Kidney epithelial cell (primary cell): ENCODE data around the gene YPEL2. TPM values are rescaled to one million over a fixed set of nuclear protein-coding genes. Genes with fewer than 3 reads are reported as not detected.

Experiments used
- DNase-seq: peaks from one replicate; pipeline ENCODE4 v3.0.0-alpha.2; 2010; ENCODE audit warnings: low read depth
- H3K27me3 ChIP-seq: 2 replicates; pipeline ENCODE4 v1.6.0; 2011; ENCODE audit warnings: low read length; ENCODE audit not compliant: control insufficient read depth, insufficient read depth
- H3K36me3 ChIP-seq: 2 replicates; pipeline ENCODE4 v1.5.1; 2011; ENCODE audit warnings: low read length; ENCODE audit not compliant: control insufficient read depth, insufficient read depth
- H3K4me3 ChIP-seq: 2 replicates; pipeline ENCODE4 v1.5.1; 2011; ENCODE audit warnings: low read depth, mild to moderate bottlenecking, control low read depth, low read length
- total RNA-seq: library from RNA; depleted of rRNA; stranded (reverse); fragments of >200 nt; gene quantifications from 2 replicates; pipeline ENCODE4 v1.2.3, GENCODE V29; 2015
- TF ChIP-seq, protein P1 (sequence below): IDR thresholded peaks from 2 replicates; pipeline ENCODE4 v1.5.1; 2011; ENCODE audit warnings: mild to moderate bottlenecking, moderate library complexity, low read length, control low read depth, inconsistent platforms; ENCODE audit not compliant: insufficient read depth, poor library complexity, severe bottlenecking

YPEL2 gene
- total RNA-seq, 1 donor from 2014 or later: 16.8 TPM

DNA sequence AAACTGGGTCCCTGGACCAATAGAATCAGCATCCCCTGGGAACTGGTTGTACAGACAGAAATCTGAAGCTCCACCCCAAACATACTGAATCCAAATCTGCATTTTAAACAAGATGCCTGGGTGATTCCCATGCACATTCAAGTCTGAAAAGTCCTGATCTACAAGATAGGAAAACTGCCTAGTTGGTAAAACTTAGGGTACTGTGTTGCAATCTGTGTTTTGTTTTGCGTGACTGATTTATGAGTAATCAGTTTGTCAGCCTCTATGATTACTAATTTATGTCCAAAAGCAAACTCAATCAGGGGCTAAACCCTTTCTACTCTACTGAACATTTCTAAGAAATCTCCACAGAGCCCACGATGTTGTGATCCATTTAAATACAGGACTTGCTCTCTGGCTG is 103.8 kb downstream of the YPEL2 start:
- DNase-seq: peak; percentile 65
- H3K36me3 ChIP-seq: no peaks in the 10 kb centered on the region
- H3K27me3 ChIP-seq: no peaks in the 10 kb centered on the region
- H3K4me3 ChIP-seq: no peak overlapping the region
- TF ChIP-seq, protein P1, sequence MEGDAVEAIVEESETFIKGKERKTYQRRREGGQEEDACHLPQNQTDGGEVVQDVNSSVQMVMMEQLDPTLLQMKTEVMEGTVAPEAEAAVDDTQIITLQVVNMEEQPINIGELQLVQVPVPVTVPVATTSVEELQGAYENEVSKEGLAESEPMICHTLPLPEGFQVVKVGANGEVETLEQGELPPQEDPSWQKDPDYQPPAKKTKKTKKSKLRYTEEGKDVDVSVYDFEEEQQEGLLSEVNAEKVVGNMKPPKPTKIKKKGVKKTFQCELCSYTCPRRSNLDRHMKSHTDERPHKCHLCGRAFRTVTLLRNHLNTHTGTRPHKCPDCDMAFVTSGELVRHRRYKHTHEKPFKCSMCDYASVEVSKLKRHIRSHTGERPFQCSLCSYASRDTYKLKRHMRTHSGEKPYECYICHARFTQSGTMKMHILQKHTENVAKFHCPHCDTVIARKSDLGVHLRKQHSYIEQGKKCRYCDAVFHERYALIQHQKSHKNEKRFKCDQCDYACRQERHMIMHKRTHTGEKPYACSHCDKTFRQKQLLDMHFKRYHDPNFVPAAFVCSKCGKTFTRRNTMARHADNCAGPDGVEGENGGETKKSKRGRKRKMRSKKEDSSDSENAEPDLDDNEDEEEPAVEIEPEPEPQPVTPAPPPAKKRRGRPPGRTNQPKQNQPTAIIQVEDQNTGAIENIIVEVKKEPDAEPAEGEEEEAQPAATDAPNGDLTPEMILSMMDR: no peak

DNA sequence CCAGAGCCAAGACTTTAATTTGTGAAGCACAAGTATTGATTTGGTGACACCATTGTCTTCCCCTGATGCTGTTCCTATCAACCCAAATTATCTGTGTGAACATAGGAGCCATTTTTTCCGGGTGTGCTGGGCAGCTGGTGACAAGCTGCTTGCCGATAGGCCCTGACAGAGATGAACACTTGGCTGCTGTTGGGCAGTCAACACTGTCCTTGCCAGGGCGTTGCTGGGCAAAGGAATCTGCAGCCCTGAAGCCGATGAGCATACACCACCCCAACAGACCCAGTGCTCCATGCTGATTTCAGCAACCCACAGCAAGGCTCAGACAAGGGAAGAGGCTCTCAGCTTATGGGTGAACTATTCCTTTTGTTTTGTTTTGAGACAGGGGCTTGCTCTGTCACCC is 105.4 kb downstream of the YPEL2 start:
- TF ChIP-seq, protein P1: no peak
- no peak for DNase-seq
- no peaks in the 10 kb centered on the region for H3K27me3 ChIP-seq
- no peak overlapping the region for H3K4me3 ChIP-seq
- H3K36me3 ChIP-seq: no peaks in the 10 kb centered on the region

DNA sequence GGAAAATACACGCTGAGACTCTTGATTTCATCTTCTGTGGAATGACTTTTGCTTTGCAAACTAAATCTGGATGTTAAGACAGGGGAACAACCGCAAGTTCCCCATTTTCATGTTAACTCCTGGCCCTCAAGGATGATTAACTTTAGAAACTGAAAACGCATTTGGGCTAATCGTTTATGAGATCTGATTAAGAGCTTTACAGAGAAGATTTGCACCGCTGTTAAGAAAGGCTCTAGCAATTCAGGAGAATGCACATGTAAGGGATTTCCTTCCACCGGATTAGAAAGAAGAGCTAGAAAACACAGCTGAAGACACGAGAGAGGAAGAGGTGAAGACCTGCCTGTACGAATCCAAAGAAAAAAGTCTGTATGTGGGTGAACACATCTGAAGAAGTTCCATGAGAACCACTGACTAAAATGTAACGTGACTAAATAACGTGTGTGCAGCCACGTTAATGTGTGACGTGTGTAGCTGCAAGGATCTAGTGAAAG is 106.4 kb downstream of the YPEL2 start:
- H3K27me3 ChIP-seq: no peaks in the 10 kb centered on the region
- H3K36me3 ChIP-seq: no peaks in the 10 kb centered on the region
- no peak overlapping the region for H3K4me3 ChIP-seq
- TF ChIP-seq, protein P1: no peak
- DNase-seq: no peak

DNA sequence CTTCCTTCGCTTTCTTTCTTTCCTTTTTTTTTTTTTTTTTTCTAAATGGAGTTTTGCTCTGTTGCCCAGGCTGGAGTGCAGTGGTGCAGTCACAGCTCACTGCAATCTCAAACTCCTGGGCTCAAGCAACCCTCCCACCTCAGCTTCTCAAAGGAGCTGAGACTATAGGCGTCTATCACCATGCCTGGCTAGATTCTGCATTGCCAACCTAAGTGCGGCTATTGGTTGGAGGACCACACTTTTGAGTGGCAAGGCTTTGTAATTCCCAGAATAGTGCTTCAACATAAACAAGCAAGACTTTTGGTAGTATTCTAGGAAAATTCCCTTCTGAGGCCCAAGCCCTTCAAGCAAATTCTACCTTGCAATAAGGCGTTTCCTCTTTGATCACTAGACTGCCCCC is 107.8 kb downstream of the YPEL2 start:
- no peak for DNase-seq
- Histone ChIP-seq H3K4me3 (no peak overlapping the region), H3K36me3 (no peaks in the 10 kb centered on the region), H3K27me3 (no peaks in the 10 kb centered on the region)
- TF ChIP-seq, protein P1: no peak

DNA sequence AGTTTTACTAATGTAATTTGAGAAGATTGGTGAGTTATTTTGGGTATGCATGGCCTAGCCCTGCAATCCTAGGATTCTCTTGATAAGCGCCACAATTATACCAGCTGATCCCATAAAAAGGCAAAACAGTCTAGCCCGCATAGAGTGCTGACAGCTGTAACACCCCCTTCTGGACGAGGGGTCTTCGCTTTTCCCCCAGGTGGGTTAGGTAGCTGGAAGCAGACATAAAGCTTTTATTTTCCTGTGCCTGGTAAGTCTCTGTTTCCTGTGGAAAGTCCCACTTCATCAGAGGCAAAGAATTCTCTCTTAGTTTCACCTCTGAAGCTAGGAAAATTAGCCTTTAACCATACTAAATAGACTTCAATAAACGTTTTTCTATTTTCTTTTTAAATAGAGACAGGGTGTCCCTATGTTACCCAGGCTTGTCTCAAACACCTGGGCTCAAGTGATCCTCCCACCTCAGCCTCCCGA is 108.3 kb downstream of the YPEL2 start:
- no peak for DNase-seq
- TF ChIP-seq, protein P1: no peak
- Histone ChIP-seq H3K36me3 (no peaks in the 10 kb centered on the region), H3K27me3 (no peaks in the 10 kb centered on the region), H3K4me3 (no peak overlapping the region)

DNA sequence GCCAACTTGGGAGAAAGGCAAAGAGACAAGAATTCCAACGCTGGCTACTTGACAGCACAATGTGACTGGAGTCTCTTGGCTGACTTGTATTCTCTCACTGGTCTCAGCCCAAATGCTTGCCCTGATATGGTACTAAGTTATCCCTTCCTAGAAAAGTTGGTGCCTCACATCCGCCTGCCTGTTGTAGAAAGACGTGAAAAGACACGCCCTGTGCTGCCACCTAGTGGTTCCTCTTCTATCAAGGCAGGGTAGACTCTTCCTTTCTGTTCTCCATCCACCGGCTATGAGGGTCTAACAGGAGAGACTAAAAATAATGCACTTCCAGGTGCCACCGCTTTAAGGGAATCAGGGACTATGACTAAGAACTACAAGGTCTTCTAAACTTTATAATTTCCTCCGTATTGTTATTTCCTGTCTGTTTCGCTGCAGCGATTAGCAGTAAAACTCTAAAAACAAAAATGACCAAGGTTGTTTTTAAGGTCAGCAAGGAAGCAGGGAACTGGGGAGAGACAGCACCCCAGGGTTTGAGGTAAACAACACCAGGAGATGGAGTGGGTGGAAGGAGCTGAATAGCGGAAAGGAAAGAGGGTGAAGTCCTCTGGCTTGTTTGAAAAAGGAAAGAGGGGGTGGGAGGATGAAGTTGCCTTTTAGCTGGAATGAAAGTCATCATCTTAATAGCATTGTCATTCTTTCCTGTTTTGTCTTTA is 109.5 kb downstream of the YPEL2 start:
- H3K27me3 ChIP-seq: no peaks in the 10 kb centered on the region
- TF ChIP-seq, protein P1: peak; percentile 70
- no peak for DNase-seq
- H3K4me3 ChIP-seq: no peak overlapping the region
- no peaks in the 10 kb centered on the region for H3K36me3 ChIP-seq
